Right renal cortex interstitium (tissue), 3 donors: ENCODE measurements around the gene SRSF6. TPM values are rescaled to one million over a fixed set of nuclear protein-coding genes. Genes with fewer than 3 reads are reported as not detected.
A peak's percentile ranks its signal among the peaks of the same experiment; 100 is the strongest.
"Not testable (repeated sequence)": the region's sequence is repeated elsewhere in the genome, so short reads cannot be mapped to it uniquely, and the experiment has no call there.

ENCODE experiments used
- DNase-seq, 3 donors: peaks; one replicate each; pipeline ENCODE4 v3.0.0-alpha.2; 2013; ENCODE audit warnings: low read depth in 3 of 3, low spot score in 2 of 3
- polyA plus RNA-seq, 3 donors: library from polyadenylated mRNA; unstranded; fragments of 120-200 nt; gene quantifications; one replicate each; pipeline ENCODE4 v1.2.1, GENCODE V29; 2013; ENCODE audit not compliant: insufficient read length in 3 of 3

The SRSF6 gene
- polyA plus RNA-seq, 3 donors = 274 to 322 (median 296) TPM

DNA sequence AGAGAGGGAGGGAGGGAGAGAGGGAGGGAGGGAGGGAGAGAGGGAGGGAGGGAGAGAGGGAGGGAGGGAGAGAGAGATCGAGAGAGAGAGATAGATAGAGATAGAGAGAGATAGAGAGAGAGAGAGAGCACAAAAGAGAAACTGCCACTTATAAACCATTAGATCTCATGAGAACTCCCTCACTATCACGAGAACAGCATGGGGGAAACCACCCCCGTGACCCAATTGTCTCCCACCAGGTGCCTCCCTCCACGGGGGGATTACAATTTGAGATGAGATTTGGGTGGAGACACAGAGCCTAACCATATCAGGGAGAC, 9.3 kb upstream of the SRSF6 start:
- not testable (repeated sequence) for DNase-seq

- DNase-seq = no peak
Measured at GRCh38 chr20:43448748-43449535, 8.8 kb upstream of the SRSF6 start.

GRCh38 chr20:43450841-43451799, 6.6 kb upstream of the SRSF6 start:
- no peak for DNase-seq

GRCh38 chr20:43452404-43453126, 5.1 kb upstream of the SRSF6 start:
- no peak for DNase-seq

- DNase-seq = not testable (repeated sequence)
Measured at GRCh38 chr20:43456252-43456651, 1.4 kb upstream of the SRSF6 start.

- DNase-seq = peak in 2 of 3 donors; percentile 92 to 96
Measured at GRCh38 chr20:43456809-43457639, 672 bp upstream of the SRSF6 start.

- DNase-seq = no peak
Measured at GRCh38 chr20:43458422-43458924, 777 bp downstream of the SRSF6 start.

DNA sequence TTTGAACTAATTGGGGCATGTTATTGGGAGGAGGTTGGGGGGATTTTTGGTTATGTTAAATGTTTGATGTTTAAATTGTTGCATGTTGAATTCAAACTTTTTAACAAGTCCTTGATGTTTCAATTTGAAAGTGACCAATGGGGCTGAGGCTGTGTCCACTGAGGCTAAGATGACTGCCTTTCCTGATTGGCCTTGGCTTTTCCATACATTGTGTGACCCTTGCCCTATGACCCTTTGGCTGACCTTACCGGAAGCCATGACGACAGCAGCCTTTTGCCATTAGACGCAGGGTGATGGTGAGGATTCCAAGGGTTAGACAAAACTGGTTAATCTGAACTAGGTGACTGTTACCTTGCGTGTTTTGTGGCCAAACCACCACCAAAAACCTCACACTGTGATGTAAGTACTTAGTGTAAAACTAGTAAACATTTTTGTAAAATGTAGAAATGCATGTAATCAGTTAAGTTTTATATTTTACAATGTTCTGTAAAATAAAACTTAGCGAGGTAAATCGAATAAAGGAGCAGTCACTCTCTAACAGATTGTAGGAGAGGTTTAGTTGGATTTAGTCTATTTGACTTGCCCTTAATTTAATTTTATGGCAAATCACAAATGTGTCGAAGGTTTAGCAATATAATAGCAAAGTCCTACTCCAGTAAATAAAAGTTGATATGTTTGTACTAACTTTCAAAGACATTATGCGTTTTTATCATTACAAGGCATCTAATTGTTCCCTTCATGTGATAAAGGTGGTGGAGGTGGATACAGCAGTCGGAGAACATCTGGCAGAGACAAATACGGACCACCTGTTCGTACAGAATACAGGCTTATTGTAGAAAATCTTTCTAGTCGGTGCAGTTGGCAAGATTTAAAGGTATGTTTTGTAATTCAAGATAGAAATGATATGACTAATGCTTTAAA, 1.6 kb downstream of the SRSF6 start:
- no peak for DNase-seq

- no peak for DNase-seq
Measured at GRCh38 chr20:43460172-43460829, 2.6 kb downstream of the SRSF6 start.

- DNase-seq = no peak
Measured at GRCh38 chr20:43460830-43461200, 3.1 kb downstream of the SRSF6 start.

DNA sequence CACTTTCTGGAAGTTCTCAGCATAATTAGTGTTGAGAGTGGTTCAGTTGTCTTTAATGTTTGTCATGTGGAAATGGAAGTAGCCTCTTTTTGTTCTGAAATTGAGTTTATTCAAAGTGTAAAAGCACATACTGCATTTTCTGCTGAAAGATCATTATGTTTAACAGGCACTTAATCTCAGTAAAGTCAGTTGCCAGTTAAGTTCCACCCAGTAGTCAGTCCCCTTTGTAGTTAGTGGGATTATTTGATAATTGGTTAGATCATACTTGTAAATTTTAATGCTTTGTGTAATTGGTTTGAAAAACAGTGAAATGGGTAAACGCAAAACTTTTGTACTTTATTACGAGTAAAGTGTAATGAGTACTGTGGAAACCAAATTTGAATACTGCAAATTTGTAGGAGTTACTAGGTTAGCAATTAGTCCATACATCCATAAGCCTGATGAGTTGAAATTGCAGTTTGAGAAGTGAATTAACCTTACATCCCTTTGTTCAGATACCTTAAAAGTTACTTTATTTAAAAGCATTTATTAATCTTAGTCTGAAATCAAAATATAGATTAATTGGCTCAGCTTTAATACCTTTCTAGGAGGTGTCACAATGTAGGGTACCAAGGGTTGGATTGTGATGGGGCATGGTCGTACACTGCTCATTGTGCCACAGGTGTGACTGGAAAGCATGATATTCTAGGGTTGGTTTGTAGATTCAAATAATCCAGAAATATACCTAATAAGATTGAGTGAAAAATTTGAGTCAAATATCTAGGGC, 4.4 kb downstream of the SRSF6 start:
- DNase-seq = no peak

DNA sequence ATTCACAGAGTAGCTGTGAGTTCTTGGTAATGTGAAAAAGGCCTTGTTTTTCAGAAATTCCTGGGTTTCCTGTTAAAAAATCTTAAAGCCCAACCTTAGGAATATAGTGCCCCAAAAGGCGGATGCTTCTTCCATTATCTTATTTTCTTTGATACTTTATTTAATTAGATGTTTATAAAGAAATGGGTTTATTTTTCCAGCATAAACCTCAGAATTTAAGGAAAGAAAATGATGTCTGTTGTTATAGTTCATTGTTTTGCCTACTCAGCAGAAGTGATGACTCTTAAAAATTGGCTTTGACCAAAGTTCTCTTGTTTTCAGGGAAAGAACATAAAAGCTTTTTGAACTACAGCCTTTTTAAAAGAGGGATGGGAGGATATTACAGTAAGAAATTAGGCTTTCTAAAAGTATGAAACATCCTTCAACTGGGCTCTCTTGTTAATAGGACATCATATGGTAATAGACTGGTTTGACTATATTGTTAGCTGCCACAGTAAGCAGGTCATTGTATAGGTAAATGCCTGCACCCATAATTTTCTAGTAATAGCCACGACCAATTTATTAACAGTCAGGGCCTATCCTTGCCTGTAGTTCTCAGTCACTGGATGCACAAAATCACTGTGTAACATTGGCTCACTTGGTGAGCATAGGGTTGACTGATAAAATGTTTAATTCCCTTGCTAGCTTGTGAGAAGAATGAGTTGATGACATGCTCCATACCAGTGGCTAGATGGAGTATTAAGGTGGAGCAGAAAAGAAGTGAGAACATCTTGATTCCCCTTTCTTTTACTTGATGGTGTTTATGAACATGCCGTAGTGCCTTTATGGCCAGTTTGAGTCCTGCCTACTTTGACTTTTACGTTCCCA, 5.2 kb downstream of the SRSF6 start:
- DNase-seq = no peak

- no peak for DNase-seq
Measured at GRCh38 chr20:43463527-43464218, 6.0 kb downstream of the SRSF6 start.

DNA sequence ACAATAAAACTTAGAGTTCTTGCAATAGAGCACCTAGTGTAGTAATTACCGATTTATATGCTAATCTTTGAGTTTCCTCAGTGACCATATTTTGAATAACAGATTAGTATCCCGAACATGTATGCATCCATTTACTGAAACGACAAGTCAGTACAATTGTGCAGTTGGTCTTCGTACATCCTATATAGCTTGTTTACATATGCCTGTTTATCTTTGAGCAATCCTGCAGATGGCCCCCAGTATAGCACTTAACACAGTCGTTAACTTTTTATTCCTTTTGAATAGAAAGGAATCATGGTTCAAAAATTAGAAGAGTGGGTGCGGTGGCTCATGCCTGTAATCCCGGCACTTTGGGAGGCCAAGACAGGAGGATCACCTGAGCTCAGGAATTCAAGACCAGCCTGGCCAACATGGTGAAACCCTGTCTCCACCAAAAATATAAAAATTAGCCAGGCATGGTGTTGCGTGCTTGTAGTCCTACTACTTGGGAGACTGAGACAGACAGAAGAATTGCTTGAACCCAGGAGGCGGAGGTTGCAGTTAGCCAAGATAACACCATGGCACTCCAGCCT, 6.6 kb downstream of the SRSF6 start:
- no peak for DNase-seq

DNA sequence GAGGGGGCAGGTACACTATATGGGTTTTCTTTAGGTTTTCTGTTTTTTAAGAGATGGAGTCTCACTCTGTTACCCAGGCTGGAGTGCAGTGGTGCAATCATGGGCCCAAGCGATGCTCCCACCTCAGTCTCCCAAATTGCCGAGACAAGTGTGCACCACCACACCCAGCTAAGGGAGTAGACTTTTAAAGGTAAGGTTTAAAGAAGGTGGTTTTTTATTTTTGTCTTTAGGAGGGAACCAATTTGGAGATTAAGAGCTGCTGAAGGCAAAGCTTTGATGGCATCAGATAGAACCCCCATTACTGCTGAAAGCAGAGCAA, 7.9 kb downstream of the SRSF6 start:
- no peak for DNase-seq

DNA sequence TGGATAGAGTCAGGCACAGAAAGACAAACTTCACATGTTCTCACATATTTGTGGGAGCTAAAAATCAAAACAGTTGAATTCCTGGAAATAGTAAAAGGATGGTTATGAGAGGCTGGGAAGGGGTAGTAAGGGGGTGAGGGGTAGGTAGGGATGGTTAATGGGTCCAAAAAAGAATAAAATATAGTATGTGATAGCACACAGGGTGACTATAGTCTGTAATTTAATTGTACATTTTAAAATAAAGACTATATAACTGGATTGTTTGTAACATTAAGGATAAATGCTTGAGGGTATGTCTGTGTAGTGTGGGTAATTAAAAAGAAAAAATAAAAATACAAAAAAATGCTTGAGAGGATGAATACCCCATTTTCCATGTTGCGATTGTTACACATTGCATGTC, 9.9 kb downstream of the SRSF6 start:
- DNase-seq = no peak
